NK-92 (cell line): Measurements from ENCODE around the gene RNF13.
"Not testable (repeated sequence)": the region's sequence is repeated elsewhere in the genome, so short reads cannot be mapped to it uniquely, and the experiment has no call there.

Experiments used
- DNase-seq: peaks from one replicate; lab custom pipeline; 2025; ENCODE audit not compliant: unreplicated experiment; lab: John Stamatoyannopoulos, UW

The RNF13 gene

GRCh38 chr3:149947231-149947630, 134.2 kb downstream of the RNF13 start:
- DNase-seq = no peak

DNA sequence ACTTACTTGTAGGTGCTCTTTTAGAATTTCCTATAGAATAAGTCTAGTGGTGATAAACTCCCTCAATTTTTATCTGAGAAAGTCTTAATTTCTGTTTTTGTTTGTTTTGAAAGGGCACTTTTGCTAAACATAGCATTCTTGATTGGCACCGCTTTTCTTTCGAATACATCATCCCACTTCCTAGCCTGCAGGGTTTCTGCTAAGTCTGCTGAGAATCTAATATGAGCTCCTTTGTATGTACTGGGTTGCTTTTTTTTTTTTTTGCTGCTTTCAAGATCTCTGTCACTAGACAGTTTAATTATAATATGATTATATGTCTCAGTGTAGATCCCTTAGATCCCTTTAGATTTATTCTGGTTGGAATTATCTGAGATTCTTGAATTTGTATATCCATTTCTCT, 136.2 kb downstream of the RNF13 start:
- DNase-seq = no peak

- no peak for DNase-seq
These were observed 141.8 kb downstream of the RNF13 start for GRCh38 chr3:149954812-149955211.

GRCh38 chr3:149955449-149955848, 142.4 kb downstream of the RNF13 start:
- DNase-seq = no peak

GRCh38 chr3:149957361-149958125, 144.5 kb downstream of the RNF13 start:
- no peak for DNase-seq

DNA sequence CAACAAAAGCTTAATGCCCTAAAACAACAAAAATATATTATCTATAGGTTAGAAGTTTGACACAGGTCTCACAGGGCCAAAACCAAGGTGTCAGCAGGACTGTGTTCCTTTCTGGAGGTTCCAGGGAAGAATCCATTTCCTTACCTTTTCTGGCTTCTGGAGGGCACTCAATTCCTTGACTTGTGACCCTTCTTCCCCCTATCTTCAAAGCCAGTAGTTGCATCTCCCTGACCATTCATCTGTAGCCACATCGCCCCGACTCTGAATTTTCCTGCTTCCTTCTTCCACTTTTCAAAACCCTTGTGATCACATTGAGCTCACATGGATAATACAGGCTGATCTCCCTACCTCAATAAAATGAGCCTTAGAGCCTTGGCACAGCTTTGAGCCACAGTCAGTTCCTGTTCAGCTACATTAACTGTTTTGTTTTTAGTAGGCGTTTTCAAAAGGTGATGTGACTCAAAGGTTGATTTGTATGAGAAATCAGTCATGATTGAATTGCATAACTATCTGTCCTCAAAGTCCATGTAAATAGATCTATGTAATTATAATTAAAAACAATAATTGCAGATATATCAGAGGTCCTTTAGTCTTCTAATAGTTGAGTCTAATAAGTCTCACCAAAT, 145.3 kb downstream of the RNF13 start:
- no peak for DNase-seq

GRCh38 chr3:149959443-149959842, 146.4 kb downstream of the RNF13 start:
- DNase-seq = no peak

- DNase-seq = no peak
These were observed 150.5 kb downstream of the RNF13 start for GRCh38 chr3:149963485-149963884.

DNA sequence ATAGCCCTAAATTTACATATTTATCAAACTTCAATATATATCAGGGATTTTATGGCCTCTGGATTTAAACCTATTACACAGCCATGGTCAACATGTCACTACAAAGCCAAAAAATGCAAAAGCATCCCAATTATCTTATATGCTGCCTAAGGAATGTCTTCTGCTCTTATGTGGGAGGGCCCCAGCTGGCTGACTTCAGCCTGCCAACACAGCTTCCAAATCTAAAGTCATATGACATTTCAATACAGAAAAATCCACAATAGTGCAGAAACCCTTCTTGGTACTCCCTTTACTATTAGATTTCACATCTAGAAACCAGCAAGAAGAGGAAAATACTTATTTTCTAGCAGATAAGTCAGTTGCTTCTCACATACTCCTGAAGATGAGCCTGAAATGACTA, 151.3 kb downstream of the RNF13 start:
- no peak for DNase-seq

DNA sequence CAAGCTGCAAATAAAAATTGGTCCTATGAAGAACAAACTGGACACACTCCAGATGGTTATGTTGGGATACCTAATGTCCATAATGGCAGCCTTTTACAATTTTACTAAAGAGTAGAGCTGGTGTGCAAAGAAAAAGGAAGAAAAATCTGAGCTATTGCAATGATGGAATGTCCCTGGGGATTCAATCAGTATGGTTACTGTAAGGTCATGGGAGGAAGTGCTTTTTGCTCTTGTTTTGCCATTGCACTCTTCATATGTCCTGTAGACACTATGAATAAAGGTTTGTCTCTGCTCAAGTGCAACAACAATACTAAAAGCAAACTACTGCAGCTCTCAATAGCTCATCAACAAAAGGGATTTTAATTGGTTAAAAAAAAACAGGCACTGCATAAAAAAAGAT, 152.3 kb downstream of the RNF13 start:
- DNase-seq = no peak

DNA sequence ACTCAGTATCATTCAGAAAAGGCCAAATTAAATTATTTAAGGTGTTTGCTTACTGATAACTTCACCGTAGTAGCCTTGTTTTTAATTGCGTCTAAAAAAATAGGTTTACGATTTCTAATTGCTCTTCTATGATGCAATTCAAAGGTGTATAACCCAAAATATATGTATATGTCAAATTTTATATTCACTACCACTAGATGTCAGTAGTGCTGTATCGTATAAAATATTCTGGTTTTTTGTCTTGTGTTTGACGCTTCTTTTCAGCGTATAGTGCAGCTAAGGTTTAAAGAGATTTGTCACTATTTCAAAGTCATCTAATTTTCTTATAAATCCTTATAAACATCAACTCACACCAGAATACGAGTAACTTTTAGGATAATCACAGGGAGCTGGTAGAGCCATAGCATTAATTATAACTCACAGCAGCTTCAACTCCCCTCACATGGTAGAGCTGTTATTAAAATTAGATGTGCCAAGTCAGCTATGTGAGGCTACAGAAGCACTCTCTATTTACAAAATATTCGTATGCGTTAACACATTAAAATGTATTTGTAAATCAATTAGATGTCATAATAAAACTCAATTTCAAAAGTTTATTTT, 154.2 kb downstream of the RNF13 start:
- DNase-seq = no peak

DNA sequence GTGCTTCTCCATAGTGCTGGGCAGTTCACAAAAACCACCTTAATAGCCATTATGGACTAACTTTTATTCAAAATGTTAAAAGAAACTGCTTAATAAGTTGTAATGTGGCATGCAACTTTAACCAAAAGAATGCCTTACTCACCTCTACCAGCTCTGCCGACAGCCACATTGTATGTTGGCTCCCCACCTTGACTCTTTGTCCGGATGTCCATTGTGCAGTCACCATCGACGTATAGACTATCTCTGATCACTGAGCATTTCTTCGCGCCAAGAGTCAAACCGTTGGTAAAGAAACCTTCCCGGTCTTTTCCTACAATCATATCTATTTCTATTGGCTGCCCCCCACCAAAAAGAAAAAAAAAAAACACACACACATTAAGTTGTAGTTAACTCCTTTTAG, 155.2 kb downstream of the RNF13 start:
- no peak for DNase-seq

DNA sequence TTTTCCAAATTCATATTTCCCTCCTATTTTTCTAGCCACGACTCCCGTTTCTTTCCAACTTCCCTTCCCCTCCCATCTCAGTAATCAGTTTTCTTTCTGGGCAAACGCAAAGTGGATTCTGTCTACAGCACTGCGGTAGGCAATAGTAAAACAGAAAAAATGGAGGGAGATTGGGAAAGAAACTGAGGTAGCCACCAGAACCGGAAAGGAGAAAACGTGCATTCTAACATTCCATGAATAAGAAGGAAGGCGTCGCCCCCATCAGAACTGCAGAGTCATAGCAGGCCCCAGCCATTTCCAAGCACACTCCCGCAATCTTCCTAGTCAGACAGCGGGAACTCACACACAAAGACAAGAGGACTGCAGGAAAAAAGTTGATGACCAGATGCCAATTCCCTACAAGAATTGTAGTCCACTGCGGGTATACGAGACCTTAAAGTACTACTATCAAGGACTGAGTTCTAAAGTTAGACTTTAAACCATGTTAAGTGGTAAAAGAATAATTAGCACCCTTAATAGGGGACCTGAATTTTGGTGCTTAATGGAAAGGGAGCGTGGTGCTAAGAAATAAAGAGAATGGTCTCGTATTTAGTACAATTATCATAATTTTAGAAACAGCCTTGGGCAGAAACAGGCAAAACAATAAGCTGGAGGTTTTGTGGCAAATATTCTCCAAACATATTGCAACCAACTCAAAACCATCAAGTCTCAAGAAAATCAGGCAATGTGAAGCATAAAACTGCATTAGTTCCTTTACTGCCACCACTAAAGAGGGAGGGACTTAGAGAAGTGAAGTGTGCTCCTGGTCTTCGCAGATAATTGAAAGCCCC, 156.3 kb downstream of the RNF13 start:
- no peak for DNase-seq

DNA sequence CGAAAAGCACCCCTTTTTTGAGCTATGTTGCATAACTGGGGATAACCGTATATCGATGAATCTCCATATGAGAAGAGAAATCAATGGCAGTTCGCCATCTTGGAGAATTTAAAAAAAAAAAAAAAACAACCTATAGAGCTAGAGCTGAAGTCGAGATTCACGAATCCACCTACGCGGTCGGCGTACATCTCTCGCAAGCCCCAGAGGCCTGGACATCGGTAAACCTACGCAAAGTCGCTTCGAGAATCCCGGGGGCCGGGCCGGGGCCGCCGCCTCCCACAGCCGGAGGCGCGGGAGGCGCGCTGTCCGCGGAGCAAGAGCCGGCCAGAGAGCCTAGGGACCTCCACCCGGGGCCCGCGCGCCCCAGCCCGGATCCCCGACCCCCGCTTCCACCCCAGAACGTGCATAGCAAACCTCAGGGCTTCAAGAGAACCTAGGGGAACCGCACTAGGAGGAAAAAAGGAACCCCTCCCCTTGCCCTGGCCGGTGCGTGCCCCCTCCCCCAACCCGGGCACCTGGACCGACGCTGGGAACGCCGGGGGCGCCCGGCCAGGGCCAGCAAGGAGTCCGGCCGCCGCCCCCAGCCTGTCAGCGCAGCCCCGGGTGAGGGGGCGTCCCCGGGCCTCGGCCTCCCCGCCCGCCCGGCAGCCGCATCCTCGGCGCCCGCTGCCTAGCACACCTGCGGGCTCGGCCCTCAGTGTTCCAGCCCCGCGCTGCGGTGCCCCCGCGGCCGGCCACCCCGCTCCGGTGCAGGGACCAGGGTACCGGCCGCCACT, 157.1 kb downstream of the RNF13 start:
- no peak for DNase-seq

DNA sequence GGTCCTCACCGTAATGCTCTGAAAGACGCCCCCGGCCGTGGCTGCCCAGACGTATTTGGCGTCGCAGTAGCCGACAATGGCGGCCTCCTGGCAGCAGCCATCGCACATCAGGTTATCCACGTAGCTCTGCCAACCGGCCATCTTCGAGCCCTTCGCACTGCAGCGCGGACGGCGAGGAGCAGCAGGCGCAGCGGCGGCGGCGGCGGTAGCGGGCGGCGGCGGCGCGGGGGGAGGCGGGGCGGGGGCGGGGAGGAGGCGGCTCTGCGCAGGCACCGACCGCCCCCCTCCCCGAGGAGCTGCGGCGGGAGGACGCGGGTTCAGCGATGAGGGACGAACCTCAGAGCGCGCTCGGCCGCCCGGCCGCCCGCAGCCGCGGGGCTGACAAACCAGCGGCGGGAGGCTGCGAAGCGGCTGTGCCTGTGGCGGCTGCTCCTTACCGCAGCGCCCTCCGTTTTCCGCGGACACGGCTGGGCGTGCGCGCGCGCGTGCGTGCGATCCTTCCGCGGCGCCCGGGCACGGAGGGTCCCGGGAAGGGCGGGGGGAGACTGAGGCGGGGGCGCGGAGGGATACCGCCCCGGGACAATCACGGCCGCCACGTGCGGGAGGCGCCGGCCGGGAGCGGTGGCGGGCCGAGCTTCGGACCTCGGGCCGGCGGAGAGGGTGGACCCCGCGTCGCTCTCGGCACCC, 157.8 kb downstream of the RNF13 start, which contains the start of gene PFN2:
TSS of gene PFN2 (minus strand) at position 180 of the 687 bp plus-strand sequence. CDS start at position 141, 39 bp downstream.
- no peak for DNase-seq

DNA sequence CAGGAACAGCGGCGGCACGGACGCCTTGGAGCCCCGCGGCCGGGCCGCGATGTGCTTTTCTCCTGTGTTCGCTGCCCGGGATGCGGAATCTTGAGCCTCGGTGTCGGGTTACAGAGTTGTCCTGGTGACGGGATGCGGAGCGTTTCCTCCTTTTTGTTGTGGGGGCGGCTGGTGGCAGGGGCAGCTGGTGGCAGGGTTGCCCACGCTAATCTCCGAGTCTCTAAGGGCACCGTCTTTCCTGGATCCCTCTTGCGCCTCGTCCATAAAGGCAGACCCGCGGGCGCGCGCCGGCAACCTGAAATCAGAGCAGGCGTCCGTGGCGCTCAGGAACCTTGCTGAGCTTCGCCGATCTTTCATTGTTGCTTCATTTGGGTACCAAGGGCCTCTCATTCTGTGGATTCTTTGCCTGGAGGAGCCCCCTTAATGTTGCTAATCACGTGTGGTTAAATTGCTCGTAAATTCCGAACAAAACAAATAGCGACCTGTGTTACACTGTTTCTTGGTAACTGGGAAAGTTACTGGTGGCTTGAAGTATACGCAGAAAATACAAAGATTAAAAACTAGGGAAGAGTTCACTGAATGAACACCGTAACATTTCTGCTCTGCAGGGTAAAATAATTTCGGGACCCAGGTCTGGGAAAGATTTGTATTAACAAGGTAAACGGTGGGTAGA, 158.5 kb downstream of the RNF13 start:
- no peak for DNase-seq

DNA sequence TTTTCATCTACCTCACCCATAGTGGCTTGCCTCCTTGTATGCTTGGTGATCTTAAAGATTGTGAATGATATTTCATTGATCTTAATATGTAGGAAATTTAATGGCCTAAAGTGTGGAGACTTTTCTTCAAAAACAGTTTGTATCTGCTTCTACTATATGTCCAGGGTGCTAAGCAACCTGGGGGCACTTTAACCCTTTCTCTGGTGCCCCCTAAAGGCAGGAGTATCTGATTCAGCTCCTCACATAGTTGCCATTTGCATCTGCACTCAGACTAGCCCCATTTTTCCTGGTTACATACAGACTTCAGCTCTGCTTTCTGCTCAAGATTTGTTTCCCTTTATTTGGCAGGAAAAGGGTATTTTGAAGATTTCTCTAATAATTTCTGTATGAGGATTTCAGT, 162.9 kb downstream of the RNF13 start:
- DNase-seq = no peak

DNA sequence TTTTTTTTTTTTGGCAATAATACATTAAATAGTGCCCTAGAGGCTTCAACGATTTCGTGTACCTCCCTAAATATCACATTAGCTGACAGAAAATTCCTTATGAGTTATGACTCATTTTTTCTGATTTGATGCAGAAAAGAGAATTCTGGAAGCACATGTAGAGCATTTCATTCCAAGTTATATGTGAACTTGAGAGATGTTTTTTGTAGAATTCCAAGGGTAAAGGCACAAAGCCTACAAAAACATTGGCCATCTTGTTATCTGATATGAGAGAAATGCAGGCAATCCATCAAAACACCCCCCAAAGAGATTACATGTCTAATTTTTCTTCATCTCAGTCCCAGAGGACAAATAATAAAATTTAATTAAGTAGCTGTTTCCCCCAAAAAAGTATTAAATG, 164.4 kb downstream of the RNF13 start:
- DNase-seq = no peak

GRCh38 chr3:149981979-149982378, 169.0 kb downstream of the RNF13 start:
- DNase-seq = not testable (repeated sequence)
